HG02938 (cell line): ENCODE results near the gene GPD1L.
A peak's percentile ranks its signal among the peaks of the same experiment; 100 is the strongest.
"Not testable (repeated sequence)": the region's sequence is repeated elsewhere in the genome, so short reads cannot be mapped to it uniquely, and the experiment has no call there.

Experiments
- ATAC-seq: cut with Tn5 transposase; IDR thresholded peaks from one replicate; pipeline ENCODE4 v1.9.1; 2021; ENCODE audit warnings: mild to moderate bottlenecking, moderate library complexity; ENCODE audit not compliant: unreplicated experiment

GPD1L gene

DNA sequence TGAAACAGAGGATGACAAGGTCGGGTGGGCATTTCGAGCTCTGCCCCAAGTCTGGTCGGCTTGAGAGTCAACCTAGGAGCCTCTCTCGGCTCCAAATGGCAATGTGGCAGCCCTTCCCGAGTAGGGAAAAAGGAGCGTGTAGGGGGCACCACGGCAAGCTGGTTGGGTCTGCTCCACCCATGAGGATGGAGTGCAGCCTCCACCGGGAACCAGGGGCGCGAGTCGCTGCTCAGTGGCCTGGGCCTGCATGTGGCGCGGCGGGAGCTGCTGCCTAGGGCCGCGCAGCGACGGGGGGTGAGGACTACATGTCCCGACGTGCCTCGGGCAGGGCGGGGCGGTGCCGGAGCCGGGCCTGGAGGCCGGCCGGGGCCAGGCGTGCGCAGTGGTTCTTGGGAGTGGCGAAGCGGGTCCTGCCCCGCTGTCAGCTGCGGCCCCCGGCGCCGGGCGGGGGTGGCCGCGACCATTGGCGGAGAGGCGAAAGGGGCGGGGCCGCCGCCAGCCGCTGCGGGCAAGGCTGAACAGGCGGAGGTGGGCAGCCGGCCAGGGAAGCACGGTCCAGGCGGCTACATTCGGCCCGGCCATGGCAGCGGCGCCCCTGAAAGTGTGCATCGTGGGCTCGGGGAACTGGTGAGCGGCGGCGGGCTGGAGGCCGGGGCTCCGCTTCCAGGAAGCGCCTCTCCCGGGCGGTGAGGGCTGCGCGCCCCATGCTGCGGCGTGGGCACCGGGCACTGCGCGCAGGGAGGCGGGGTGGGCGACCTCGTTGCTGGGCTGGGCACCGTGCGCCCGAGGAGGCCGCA lies at the start of gene GPD1L:
TSS of gene GPD1L (plus strand) at position 489 of the 797 bp plus-strand sequence. CDS start at position 581, 92 bp downstream.
- peak; percentile 99 for ATAC-seq

DNA sequence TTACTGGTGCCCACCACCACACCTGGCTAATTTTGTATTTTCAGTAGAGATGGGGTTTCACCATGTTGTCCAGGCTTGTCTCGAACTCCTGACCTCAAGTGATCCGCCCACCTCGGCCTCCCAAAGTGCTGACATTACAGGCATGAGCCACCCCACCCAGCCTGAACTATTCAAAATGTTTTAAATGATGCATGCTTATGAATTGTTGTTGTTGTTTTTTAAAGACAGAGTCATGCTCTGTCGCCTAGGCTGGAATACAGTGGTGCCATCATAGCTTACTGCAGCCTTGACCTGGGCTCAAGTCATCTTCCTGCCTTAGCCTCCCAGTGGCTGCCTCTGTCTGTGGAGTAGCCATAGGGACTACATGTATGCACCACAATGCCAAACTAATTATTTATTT lies 48.0 kb upstream of the GPD1L start:
- ATAC-seq, result not testable (repeated sequence)

DNA sequence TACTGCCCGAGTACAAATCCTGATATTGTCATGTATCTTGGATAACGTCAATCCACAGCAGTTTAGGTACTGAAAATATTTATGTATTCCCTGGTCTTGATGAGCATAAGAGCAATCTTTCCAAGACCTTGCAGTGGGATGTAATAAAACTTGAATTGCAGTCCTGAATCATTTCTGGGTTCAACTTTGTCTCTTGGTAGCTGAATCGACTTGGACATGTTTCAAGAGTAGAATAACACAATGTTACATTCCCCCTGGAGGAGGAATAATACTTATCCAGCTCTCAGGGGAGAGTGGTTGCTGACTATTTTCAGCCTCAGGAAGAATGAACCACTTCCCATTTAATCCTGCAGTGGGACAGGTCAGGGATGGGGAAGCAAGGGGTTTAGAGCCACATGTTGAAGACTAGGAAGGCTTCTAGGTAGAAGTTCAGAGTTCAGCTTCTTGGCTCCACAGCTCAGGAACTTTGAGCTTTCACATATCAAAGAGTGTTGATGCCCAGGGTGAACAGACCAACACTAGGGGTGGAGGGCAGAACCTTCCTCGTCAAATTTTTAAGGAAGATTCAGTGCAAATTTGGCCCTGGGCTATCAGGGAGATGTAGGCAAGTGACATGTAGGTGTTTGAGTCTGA lies 43.4 kb upstream of the GPD1L start:
- ATAC-seq, result no peak

DNA sequence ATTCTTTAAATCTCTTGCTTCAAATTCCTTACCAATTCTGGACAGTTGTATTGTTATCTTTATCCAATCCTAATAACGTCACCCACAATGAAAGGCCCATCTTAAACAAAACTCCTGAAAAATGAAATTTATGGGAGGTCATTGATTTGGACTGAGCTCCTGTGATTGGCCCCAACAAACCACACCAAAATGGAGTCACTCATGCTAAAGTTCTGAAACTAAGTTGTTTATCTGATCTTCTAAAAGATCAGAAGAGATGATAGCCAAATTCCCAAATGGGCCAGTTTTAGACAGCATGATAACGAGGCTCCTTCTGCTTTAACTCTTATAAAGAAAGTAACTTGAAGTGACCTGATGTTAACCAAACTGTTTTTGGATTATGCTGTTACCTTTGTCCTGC lies 39.7 kb upstream of the GPD1L start:
- ATAC-seq, result no peak

DNA sequence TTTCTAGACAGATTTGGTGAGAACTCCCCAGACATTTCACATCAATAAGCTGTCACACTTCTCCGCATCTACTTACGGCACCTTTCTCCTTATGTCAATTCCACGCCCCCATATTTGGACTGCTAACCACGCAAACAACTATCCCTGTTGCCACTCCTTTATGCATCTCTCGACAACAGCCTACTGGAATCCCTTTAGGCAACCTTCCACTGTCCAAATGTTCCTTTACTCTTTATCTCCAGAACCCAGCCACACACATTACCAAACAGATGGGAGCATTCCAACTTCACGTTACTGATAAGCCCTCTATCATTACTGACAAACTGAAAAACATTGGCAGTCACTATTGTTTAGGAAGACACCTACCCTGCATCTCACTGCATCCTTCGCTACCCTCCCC lies 32.2 kb upstream of the GPD1L start:
- not testable (repeated sequence) for ATAC-seq

DNA sequence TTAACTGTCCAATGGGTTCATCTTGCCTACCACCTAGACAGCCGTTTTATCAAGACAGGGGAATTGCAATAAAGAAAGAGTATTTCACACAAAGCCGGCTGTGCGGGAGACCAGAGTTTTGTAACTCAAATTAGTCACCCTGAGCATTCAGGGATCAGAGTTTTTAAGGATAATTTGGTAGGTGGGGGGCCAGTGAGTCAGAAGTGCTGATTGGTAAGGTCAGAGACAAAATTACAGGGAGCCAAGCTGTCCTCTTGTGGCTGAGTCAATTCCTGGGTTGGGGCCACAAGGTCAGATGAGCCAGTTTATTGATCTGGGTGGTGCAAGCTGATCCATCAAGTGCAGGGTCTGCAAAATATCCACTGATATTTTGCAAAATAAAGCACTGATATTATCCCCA lies 29.9 kb upstream of the GPD1L start:
- ATAC-seq, result no peak

DNA sequence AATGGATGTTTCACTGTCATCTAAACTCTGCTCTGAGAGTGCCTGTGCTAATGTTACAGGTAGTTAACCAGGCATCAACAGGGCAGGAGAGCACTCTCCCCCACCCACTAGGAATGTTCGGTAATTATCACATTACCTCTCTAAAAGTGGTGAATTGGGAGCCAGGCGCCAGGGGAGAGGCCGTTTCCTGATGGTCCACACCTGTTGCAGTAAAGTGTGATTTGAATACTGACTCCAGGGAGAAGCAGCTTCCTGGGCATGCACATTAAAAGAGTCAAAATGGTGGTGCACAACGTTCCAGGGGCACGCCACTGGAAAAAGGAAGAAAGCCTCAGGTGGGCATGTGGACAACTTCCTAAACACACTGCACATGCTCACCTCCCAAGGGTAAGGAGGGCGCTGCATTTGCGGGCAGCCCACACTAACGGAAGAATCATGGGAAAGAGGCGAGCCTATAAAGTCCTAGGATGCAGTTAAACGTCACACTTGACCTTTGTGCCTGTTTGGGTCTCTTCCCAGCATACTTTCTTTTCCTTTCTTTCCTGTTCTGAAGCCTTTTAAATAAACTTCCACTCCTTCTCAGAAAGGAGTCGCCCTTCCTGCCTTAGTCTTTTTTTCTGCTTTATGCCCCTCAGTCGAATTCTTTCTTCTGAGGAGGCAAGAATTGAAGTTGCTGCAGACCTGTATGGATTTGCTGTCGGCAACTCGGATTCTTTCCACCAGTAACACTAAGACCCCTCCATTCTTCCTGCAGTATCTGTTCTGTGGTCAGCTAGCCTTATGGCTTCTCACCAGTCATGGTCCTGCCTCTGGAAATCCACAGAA lies 28.9 kb upstream of the GPD1L start:
- ATAC-seq, result no peak

DNA sequence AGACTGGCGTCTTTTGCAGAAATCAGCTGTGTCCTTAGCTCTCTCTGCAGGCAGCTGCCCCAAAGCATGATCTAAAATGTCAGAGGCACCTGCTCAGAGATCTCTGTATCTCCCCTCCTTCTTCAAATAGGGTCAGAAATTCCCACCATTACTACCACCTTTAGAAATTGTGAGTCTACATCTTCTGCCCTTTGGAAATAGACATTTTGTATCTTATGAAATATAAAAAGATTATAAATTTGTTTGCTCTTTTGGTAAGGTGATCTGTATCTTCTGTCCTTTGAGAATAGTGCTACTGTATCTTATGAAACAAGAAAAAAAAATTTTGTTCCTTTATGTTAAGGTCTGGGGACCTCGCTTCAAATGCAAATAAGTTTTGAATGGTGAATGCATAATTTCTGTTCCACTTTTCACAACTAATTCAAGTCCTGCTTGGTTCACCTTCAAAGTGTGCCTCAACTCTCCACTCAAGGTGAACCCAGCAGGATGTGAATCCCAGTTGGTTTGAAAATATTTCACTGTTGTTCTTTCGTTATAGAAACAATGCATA lies 28.3 kb upstream of the GPD1L start:
- ATAC-seq, result no peak

DNA sequence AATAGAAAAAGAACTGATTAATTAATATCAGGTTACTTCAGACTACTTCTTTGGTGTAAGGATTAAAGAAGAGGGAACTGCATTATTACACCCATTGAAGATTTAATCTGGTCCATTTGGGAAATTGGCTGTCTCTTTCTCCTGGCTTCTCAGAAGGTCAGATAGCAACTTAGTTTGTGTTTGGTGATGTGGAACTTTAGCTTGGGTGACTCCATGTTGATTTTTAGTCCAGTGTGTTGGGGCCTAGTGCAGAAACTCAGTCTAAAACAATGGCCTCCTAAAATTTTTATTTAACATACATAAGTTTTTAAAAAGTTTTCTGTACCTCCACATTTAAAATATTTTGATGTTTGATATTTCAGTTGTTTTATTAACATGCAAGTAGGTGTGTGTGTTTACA lies 27.6 kb upstream of the GPD1L start:
- ATAC-seq, result no peak

DNA sequence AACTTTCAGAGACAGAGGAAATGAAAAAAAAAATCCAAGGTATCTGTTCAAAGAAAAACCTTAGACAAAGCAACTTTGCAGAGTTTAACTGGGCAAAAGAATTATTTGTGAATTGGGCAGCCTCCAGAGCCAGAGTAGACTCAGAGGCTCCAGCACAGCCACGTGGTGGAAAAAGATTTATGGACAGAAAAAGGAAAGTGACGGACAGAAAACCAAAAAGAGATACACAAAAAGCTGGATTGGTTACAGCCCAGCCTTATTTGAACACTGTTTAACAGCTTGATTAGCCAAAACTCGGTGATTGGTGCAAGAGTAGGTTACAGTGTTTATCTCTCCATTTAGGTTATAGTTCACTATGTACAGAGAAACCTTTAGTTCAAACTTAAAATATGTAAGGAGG lies 23.7 kb upstream of the GPD1L start:
- no peak for ATAC-seq

DNA sequence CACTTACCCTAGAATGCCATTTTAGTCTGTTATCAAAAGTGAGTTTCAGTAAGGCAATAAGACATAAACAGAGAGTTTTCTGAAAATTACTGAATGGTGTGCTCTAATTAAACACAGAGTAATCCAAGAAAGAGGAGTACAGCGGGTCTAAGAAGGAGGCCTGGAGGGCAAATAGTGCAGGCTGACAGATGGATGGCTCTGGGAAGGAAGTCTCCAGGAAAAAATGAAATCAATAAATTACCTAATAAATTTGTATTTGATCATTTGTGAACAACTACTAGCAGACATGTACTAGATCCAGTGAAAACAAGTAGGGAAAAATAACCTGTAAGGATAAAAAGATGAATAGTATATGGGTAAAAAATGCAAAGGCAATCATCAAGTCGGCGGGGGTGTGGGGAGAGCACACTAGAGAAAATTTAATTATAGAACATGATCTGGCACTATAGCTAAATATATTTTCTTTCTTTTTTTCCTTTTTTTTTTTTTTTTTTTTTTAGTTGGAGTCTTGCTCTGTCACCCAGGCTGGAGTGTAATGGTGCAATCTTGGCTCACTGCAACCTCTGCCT lies 22.6 kb upstream of the GPD1L start:
- no peak for ATAC-seq

DNA sequence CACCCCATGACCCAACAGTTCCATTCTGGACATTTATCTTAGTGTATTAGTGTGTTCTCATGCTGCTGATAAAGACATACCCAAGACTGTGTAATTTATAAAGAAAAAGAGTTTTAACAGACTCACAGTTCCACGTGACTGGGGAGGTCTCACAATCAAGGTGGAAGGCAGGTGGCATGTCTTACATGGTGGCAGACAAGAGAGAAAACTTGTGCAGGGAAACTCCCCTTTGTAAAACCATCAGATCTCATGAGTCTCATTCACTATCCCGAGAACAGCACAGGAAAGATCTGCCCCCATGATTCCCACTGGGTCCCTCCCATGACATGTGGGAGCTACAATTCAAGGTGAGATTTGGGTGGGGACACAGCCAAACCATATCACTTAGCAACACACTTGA lies 21.6 kb upstream of the GPD1L start:
- ATAC-seq, result no peak

DNA sequence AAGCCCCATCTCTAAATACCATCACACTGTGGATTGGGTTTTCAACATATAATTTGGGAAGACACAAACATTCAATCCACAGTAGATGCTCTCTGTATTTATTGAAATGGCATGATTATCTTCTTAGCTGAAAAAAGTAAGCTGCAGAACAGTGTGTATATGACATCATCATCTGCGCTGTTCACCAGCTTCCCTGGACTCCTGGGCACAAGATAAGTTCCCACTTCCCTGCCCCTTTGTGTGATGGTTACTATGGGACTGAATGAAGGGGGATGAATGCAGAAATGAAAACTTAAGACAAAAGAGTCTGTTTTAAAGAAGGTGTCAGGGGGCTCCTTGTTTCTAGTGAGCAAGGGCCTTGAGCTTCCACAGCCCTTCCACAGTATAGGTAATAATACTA lies 20.0 kb upstream of the GPD1L start:
- ATAC-seq, result no peak

DNA sequence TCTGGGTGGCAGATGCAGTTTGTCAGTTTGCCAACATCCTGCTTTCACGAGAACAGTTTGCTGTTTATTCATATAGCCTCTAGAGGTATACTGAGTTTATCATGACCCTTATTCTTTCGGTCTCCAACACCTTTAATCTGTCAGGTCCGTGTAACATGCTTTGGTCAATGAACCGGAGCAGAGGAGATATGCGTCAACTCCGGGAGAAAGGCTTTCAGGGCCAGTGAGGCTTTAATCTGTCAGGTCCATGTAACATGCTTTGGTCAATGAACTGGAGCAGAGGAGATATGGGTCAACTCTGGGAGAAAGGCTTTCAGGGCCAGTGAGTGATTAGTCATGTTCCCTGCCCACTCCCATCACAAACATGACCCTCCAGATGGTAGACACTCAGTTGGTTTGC lies 16.9 kb upstream of the GPD1L start:
- no peak for ATAC-seq

DNA sequence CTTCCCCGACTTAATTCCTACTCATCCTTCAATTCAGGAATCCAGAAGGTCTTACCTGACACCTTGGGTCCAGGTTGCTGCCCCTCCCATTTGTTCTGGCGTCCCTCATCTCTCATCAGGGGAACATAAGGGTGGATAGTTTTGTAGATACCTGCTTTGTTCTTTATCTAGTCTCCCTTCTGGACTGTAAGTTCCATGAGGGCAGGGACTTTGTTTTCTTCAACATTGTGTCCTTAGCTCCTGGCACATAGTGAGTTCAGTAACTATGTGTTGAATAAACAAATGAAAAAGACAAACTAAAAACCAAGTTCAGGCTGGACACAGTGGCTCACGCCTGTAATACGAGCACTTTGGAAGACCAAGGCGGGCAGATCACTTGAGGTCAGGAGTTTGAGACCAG lies 13.2 kb upstream of the GPD1L start:
- no peak for ATAC-seq

DNA sequence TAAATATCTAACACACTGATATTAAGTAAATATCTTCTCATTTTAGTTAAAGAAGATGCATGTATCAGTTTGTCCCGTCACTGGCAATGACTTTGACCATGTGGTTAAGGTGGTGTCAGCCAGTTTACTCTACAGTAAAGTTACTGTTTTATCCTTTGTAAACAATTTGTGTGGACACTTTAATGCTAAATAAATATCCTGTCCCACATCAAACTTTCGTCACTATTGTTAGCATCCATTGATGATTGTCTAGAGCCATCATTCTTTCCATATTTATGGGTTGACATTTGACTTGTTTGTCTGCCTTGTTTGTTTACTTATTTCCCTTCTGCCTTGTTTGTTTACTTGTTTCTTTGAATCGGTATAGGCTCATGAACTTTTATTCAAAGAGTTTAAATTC lies 11.0 kb upstream of the GPD1L start:
- no peak for ATAC-seq

DNA sequence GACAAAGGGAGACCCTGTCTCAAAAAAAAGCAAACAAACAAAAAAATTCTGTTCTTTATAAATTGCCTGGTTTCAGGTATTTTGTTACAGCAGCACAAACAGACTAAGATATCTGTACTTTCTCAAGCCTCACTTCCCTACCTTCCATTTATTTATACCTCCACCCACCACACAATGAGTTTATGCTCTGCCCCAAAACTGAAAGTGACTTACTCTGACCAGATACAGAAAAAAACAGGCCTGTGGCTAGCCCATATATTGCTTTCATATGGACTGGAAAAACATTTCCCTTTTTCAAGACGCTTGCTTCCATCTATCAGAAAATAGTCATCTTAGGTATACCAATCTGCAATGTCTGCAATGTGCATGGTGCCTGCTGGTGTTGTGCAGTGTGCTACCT lies 8.7 kb upstream of the GPD1L start:
- peak; percentile 87 for ATAC-seq

DNA sequence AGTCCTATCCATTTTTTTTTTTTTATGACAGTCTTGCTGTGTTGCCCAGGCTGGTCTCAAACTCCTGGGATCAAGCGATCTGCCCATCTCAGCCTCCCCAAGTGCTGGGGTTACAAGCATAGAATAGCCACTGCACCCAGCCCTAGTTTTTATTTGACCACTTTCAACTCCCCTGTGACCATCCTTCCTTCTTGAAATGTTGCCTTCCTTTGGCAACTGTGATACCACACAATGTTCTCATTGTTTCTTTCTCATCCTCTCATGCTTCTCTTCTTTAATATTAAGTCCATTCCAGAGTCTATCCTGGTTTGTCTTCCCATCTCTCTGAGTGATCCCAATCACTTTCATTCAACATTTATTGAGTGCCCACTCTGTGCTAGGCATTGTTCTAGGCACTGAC lies 7.9 kb upstream of the GPD1L start:
- no peak for ATAC-seq

DNA sequence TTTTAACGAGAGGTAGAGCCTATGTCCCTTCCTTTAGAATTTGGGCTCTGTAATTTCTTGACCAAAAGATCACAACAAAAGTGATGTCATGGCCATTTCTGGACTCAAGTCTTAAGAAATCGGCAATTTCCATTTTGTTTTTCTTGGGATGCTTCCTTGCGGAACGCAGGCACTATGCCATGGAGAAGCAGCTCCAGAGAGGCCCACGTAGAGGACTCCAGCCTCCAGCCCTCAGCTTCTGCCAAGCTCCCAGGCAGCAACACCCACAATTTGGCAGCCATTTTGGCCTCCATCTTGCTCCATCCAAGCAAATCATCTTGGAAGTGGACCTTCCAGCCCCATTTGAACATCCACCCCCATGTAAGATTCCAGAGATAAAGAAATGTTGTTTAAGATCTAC lies 6.0 kb upstream of the GPD1L start:
- ATAC-seq, result no peak

DNA sequence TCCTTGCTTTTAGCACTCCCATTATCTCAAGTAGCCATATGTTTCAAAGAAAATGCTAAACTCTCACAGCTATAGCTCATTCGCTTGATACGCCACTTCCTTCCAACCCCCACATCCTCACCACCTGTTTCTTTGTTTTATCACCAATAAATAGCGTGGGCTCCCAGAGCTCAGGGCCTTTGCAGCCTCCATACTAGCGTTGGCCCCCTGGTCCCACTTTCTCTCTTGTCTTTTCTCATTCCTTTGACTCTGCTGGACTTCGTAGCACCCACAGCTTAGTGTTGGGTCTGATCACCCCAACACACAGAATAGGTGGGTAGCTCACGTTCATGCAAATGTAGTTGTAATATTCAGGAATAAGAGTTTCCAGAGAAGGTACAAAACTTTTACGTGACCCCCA lies 4.1 kb upstream of the GPD1L start:
- no peak for ATAC-seq

DNA sequence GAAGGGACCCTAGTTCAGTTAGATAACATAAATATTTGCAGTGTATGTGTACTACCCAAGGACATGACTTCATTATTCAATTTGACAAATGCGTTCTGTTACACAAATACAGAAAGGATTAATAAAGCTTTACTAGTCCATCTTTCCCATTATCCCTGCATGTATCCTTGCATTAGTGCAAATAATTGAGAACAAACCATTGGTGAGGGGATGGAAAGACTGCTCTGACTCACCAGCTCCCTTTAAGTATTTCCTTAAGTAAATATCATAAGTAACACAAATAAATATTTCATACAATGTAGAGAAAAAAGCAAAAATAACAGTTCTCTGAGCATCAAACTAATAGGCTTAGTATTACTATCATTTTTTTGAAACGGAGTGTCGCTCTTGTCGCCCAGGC lies 1.9 kb upstream of the GPD1L start:
- no peak for ATAC-seq
